Activated CD4-positive, alpha-beta T cell treated with anti-CD3 and anti-CD28 coated beads, Interleukin-2, amount 10 ng/mL, durations not matched to agents 24 days and 14 days (primary cell): ENCODE results near the gene KLHL2. TPM values are rescaled to one million over a fixed set of nuclear protein-coding genes. Genes with fewer than 3 reads are reported as not detected.
"Not testable (repeated sequence)": the region's sequence is repeated elsewhere in the genome, so short reads cannot be mapped to it uniquely, and the experiment has no call there.

Source experiments
- DNase-seq: peaks from one replicate; pipeline ENCODE4 v3.0.0; 2022
- H3K27ac Mint-ChIP-seq: one replicate; pipeline ENCODE4 v1.8.0; 2022; ENCODE audit warnings: mild to moderate bottlenecking, mixed read lengths
- H3K27me3 Mint-ChIP-seq: one replicate; pipeline ENCODE4 v1.8.0; 2022; ENCODE audit warnings: mixed read lengths
- H3K36me3 Mint-ChIP-seq: one replicate; pipeline ENCODE4 v1.8.0; 2022; ENCODE audit warnings: low read depth, mild to moderate bottlenecking, mixed read lengths
- H3K4me1 Mint-ChIP-seq: one replicate; pipeline ENCODE4 v1.8.0; 2021; ENCODE audit warnings: mixed read lengths
- H3K4me3 Mint-ChIP-seq: one replicate; pipeline ENCODE4 v1.8.0; 2022; ENCODE audit warnings: mild to moderate bottlenecking, moderate library complexity, mixed read lengths
- H3K9me3 Mint-ChIP-seq: one replicate; pipeline ENCODE4 v1.8.0; 2021; ENCODE audit warnings: mixed read lengths
- intact Hi-C: fragments of 100-400 bp; cut with micrococcal nuclease; formaldehyde crosslinking; loops from one replicate; pipeline ENCODE4 v1.15.1; 2023
- total RNA-seq: library from RNA; stranded (reverse); gene quantifications from 2 replicates; pipeline ENCODE4 v1.2.3, GENCODE V29; 2022

KLHL2 gene, protein sequence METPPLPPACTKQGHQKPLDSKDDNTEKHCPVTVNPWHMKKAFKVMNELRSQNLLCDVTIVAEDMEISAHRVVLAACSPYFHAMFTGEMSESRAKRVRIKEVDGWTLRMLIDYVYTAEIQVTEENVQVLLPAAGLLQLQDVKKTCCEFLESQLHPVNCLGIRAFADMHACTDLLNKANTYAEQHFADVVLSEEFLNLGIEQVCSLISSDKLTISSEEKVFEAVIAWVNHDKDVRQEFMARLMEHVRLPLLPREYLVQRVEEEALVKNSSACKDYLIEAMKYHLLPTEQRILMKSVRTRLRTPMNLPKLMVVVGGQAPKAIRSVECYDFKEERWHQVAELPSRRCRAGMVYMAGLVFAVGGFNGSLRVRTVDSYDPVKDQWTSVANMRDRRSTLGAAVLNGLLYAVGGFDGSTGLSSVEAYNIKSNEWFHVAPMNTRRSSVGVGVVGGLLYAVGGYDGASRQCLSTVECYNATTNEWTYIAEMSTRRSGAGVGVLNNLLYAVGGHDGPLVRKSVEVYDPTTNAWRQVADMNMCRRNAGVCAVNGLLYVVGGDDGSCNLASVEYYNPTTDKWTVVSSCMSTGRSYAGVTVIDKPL
- total RNA-seq: 39.5 and 42.7 TPM in 2 replicates

DNA sequence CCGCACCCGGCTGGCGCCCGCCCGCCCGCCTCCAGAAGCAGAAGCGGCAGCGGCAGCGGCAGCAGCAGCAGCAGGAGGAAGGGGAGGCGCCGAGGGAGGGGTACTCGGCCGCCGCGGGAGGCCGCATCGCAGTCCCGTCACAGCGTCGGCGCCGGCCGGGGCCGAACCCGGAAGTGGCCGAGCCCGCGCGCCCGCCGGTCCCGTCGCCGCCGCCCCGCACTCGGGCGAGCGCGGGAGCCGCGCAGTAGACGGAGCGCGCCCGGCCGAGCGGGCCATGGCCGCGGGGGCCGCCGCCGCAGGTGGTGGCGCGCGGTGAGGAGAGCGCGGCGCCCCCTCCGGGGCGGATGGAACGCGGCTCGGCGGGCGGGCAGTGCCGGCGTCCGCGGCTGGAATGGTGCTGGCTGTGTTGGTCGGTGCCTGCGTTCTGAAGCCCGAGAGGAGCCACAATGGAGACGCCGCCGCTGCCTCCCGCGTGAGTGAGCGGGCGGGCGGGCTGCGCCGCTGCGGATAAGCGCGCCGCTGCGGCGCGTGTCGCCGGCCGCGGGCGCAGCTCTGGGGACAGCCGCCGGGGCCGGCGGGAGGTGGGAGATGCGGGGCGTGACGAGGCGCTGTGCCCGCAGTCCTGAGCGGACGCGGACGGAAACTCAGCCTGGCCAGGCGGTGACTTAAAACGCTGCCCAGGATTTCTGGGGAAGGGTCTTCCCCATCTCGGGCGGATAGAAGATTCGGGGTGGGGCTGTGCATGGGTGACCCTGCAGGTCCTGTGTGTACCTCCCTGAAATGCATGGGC lies at the start of gene KLHL2:
Gene KLHL2 (plus strand): TSS at position 131 of the 790 bp plus-strand sequence. CDS start 316 bp downstream, at position 447.
- H3K9me3 Mint-ChIP-seq: no peaks in the 10 kb centered on the region
- H3K4me3 Mint-ChIP-seq: peak within 1 kb of the TSS; percentile 93
- intact Hi-C loops: loop anchor here (1.0 to 10.0 kb wide), 4 partner anchors 47 to 120 kb away; partner anchors contain the start of genes MSMO1 and TMEM192
- H3K4me1 Mint-ChIP-seq: peaks cover 62% of the 10 kb centered on the region
- peak; percentile 93 for DNase-seq
- peaks cover 22% of the 10 kb centered on the region for H3K36me3 Mint-ChIP-seq
- H3K27ac Mint-ChIP-seq: peak within 1 kb of the TSS; percentile 90
- no peaks in the 10 kb centered on the region for H3K27me3 Mint-ChIP-seq

DNA sequence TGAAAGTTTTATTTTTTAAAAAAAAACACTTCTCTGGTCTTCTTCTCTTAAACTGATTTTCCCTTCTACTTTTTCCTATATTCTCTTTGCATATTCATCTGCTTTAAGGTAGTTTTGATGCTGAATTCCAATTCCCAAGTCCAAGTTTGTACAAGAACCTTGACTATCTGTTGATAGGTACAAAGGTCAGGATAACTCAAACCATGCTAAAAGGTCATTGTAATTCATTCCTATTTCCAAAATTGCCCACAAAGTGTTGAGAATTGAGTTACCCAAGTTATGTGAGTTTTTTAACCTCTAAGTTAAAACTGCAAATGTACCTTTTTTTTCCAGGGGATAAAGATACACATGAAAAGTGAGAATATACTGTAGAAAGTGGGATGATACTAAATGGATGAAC lies 48.6 kb upstream of the KLHL2 start:
- Mint-ChIP-seq H3K36me3 (no peaks in the 10 kb centered on the region), H3K27ac (no peak overlapping the region), H3K27me3 (peaks cover 17% of the 10 kb centered on the region), H3K4me1 (no peaks in the 10 kb centered on the region), H3K4me3 (no peak overlapping the region), H3K9me3 (peaks cover 7% of the 10 kb centered on the region)
- intact Hi-C loops: no loop called here
- no peak for DNase-seq

DNA sequence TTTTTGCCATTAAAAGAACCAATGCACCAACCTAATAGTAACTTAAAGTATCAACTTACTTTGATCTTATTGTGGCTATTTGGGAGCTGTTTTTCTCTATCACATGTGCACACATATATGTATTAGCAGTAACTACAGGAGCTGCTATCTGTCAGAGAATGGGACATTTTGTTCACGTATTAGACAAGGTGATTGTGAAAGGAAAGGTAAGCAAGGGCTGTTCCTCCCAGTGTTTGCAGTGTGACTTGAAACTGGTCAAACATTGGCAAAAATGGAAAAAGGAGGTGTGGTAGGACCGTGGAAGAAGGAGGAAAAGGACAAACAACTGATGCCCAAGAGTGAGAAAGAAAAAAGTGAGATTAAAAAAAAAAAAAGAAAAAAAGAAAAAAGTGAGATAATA lies 43.1 kb upstream of the KLHL2 start:
- intact Hi-C loops: no loop called here

DNA sequence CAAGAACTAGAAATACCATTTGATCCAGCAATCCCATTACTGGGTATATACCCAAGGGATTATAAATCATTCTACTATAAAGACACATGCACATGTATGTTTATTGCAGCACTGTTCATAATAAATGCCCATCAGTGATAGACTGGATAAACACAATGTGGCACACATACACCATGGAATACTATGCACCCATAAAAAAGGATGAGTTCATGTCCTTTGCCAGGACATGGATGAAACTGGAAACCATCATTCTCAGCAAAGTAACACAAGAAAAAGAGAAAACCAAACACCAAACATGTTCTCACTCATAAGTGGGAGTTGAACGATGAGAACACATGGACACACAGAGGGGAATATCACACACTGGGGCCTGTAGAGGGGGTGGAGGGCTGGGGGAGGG lies 40.5 kb upstream of the KLHL2 start:
- H3K9me3 Mint-ChIP-seq: peaks cover 16% of the 10 kb centered on the region
- H3K27ac Mint-ChIP-seq, intact Hi-C loops, H3K27me3 Mint-ChIP-seq, H3K4me1 Mint-ChIP-seq, H3K36me3 Mint-ChIP-seq, H3K4me3 Mint-ChIP-seq, DNase-seq: not testable (repeated sequence)

More for the DNA sequence above, 43.1 kb upstream of the KLHL2 start:
- Mint-ChIP-seq H3K27me3 (peaks cover 8% of the 10 kb centered on the region), H3K27ac (no peak overlapping the region), H3K4me3 (no peak overlapping the region), H3K9me3 (peaks cover 16% of the 10 kb centered on the region), H3K36me3 (no peaks in the 10 kb centered on the region), H3K4me1 (no peaks in the 10 kb centered on the region)
- DNase-seq: no peak

DNA sequence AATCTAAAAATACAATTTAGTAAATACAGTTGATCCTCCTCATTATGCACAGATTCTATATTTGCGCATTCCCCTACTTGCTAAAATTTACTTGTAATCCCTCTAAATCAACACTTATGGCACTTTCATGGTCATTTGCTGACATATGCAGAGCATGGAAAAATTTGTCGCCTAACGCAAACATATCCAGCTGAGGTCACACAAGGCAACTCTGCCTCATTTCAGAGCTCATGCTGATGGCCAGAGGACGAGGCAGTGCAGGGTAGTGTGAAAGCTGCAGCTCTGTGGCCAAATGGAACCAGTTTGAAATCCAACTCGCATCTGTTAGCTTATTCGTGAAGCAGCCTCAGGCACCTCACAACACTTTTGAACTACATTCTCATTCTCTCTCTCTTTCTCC lies 39.7 kb upstream of the KLHL2 start:
- H3K27ac Mint-ChIP-seq: no peak overlapping the region
- peaks cover 4% of the 10 kb centered on the region for H3K27me3 Mint-ChIP-seq
- no peaks in the 10 kb centered on the region for H3K36me3 Mint-ChIP-seq
- intact Hi-C loops: no loop called here
- H3K4me3 Mint-ChIP-seq: no peak overlapping the region
- H3K9me3 Mint-ChIP-seq: peaks cover 16% of the 10 kb centered on the region
- H3K4me1 Mint-ChIP-seq: no peaks in the 10 kb centered on the region
- no peak for DNase-seq

DNA sequence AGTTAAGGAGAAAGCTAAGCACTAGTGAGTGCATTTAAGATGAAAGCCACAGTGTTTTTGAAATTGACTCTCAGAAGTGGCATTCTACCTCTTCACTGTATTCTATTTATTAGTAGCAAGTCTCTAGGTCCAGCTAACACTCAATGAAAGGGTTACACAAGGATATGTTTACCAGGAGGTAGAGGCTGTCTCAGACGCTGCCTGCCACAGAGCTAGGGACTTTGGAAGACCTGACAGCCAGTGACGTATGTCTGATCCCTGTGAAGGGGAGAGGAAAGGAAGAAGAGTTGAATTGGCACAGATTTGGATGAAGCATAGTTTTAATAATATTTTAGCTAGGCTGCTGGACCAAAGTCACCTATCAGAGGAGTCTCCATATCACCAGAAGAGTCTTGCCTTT lies 36.5 kb upstream of the KLHL2 start:
- Mint-ChIP-seq H3K4me1 (no peaks in the 10 kb centered on the region), H3K9me3 (peaks cover 16% of the 10 kb centered on the region), H3K27ac (no peak overlapping the region), H3K27me3 (peaks cover 4% of the 10 kb centered on the region), H3K36me3 (no peaks in the 10 kb centered on the region), H3K4me3 (no peak overlapping the region)
- intact Hi-C loops: no loop called here
- DNase-seq: no peak

DNA sequence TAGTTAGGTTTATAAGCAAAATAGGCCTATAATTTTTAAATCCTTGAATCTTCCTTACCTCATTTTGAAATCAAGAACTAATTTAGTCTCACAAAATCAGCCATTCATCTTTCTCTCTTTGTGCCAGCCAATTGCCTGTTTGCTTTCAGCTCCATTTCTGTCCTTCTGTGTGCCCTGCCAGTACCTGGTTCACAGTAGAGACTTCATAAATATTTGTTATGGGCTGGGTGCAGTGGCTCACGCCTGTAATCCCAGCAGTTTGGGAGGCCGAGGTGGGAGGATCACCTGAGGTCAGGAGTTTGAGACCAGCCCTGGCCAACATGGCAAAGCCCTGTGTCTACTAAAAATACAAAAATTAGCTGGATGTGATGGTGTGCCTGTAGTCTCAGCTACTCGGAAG lies 31.9 kb upstream of the KLHL2 start:
- H3K9me3 Mint-ChIP-seq, DNase-seq, intact Hi-C loops, H3K27ac Mint-ChIP-seq, H3K4me3 Mint-ChIP-seq, H3K36me3 Mint-ChIP-seq, H3K27me3 Mint-ChIP-seq, H3K4me1 Mint-ChIP-seq: not testable (repeated sequence)

DNA sequence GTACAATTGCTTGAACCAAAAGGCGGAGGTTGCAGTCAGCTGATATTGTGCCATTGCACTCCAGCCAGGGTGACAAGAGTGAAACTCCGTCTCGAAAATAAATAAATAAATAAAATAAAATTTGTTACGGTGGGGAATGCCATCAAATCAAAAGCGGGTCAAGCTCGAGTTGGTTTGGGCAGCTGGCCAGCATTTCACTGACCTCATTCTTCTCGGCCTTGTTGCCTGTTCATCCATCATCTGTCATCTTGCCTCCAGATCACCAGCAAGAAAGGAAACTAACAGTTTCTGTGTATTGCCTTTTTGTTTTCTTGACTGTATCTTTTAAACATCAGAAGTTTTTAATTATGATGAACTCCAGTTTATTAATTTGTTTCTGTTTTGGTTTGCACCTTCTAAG lies 31.5 kb upstream of the KLHL2 start:
- H3K27me3 Mint-ChIP-seq: peaks cover 2% of the 10 kb centered on the region
- no peaks in the 10 kb centered on the region for H3K36me3 Mint-ChIP-seq
- no peak overlapping the region for H3K27ac Mint-ChIP-seq
- no peak overlapping the region for H3K4me3 Mint-ChIP-seq
- intact Hi-C loops: no loop called here
- no peaks in the 10 kb centered on the region for H3K4me1 Mint-ChIP-seq
- no peak for DNase-seq
- peaks cover 6% of the 10 kb centered on the region for H3K9me3 Mint-ChIP-seq

DNA sequence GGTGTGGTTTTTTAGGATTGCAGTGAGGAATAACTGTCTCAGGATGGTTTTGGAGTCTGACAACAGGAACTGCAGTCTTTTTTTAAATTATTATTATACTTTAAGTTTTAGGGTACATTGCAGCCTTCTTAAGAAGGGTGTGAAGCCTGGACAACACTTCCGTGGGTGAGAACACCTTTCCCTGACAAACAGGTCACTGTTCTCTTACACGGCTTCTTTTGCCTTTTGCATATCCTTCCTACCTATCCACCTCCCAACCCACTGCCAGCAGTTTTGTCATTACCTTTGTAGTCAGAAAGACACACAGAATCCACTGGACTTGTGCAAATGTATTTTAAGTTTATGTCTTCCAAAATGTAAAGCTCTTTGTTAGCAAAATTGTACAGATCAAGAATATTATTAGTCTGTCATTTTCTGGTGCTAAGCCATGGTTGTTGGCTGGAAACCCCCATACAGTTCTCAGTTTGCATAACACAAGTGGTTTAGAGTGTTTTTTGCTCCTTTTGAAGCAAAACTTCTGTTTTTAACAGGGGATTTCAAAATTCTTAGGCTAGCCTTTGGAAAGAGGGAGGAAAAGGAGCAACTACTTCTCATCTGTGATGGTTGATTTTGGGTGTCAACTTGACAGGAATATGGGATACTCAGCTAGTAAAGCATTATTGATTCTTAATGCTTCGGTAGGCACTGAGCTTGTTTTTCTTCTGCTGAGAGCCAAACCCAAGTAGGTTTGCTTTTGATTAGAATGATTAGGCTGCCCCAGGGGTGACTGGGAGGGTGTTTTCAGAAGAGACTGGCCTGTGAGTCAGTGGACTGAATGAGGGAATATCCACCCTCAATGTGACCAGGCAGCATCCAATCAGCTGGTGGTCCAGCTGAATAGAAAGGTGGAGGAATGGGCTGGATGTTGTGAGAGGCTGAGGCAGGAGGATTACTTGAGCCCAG lies 29.4 kb upstream of the KLHL2 start:
- Mint-ChIP-seq H3K4me3 (no peak overlapping the region), H3K9me3 (peaks cover 6% of the 10 kb centered on the region), H3K4me1 (no peaks in the 10 kb centered on the region), H3K27me3 (no peaks in the 10 kb centered on the region), H3K36me3 (no peaks in the 10 kb centered on the region), H3K27ac (peak overlapping the region; percentile 5)
- intact Hi-C loops: no loop called here
- DNase-seq: no peak

DNA sequence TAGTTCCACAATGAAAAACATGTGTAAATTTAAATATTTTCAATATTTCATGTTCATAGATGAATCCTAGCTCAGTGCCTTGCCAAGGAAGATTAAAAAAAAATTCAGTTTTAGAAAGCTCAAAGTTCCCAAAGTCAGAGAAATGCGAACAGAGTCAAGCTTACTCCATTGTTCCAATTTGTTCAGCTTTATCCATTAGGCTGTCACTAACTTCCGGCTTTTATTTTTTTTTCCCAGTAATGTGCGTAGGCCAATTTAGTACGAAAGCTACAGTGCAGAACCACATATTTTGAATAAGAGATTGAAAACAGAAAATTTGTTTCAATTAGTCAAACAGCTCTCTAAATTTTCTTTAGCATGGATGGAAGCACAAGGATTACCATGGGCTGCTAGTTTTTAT lies 23.1 kb upstream of the KLHL2 start:
- Mint-ChIP-seq H3K4me3 (no peak overlapping the region), H3K27me3 (peaks cover 2% of the 10 kb centered on the region), H3K36me3 (no peaks in the 10 kb centered on the region), H3K27ac (no peak overlapping the region), H3K4me1 (no peaks in the 10 kb centered on the region), H3K9me3 (peaks cover 10% of the 10 kb centered on the region)
- intact Hi-C loops: no loop called here
- no peak for DNase-seq

DNA sequence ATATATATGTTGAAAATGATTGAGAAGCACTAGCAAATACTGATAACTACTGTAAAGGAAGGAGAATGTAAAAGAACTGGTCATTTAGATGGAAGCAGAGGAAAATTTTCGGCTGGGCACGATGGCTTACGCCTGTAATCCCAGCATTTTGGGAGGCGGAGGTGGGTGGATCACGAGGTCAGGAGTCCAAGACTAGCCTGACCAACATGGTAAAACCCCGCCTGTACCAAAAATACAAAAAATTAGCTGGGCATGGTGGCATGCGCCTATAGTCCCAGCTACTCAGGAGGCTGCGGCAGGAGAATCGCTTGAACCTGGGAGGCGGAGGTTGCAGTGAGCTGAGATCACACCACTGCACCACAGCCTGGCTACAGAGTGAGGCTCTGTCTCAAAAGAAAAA lies 22.4 kb upstream of the KLHL2 start:
- intact Hi-C loops, H3K4me3 Mint-ChIP-seq, H3K27me3 Mint-ChIP-seq: not testable (repeated sequence)

DNA sequence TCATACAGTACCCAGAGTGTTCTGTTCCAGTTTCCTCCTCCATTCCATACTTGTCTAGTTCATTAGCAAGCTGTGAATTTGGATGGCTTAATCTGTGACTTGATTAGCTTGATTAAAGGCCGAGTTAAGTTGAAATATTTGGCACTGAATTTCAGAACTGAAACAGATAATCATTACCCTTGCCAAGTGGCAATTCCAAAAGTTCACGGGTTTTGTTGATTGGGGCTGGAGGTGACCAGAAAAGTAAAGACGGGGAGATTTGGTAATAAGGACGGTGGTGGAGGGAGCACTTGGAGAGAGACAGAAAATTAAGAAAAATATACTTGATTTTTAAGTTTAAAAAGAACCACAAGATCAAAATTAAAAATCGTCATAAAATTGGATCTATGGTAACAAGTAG lies 21.9 kb upstream of the KLHL2 start:
- Mint-ChIP-seq H3K36me3 (no peaks in the 10 kb centered on the region), H3K27me3 (peaks cover 2% of the 10 kb centered on the region)

More for the DNA sequence above, 22.4 kb upstream of the KLHL2 start:
- H3K4me1 Mint-ChIP-seq, H3K36me3 Mint-ChIP-seq, DNase-seq, H3K27ac Mint-ChIP-seq: not testable (repeated sequence)
- peaks cover 10% of the 10 kb centered on the region for H3K9me3 Mint-ChIP-seq

More for the DNA sequence above, 21.9 kb upstream of the KLHL2 start:
- Mint-ChIP-seq H3K27ac (no peak overlapping the region), H3K4me3 (no peak overlapping the region), H3K9me3 (peaks cover 10% of the 10 kb centered on the region), H3K4me1 (peaks cover 6% of the 10 kb centered on the region)
- DNase-seq: no peak
- intact Hi-C loops: no loop called here
